Measurements from ENCODE around the gene POC1B. TPM values are rescaled to one million over a fixed set of nuclear protein-coding genes. Genes with fewer than 3 reads are reported as not detected.

POC1B gene
- 10 to 100 TPM; 17.6 to 35.2 (median 23.8) TPM for total RNA-seq

GRCh38 chr12:89525824-89526770 lies at the start of gene POC1B:
Gene POC1B (minus strand): TSS chr12:89526047. CDS start chr12:89525895, 152 bp downstream.
- Histone ChIP-seq H3K27me3 (no peaks in the 10 kb centered on the region), H3K27ac (peak within 1 kb of the TSS; percentile 59 to 95 (median 92)), H3K4me3 (peak within 1 kb of the TSS; percentile 62 to 98), H3K36me3 (no peaks in the 10 kb centered on the region), H3K9me3 (no peaks in the 10 kb centered on the region), H3K4me1 (peaks cover 0 to 61% (median 29%) of the 10 kb centered on the region in 3 donors)
- 3 to 9% methylated on average over 4 to 15 of the region's 39 CpGs for WGBS, 2 donors (ENCODE audit: low coverage in 1 of 2)
- TF ChIP-seq POLR2AphosphoS5 (IDR thresholded peaks at IDR 0.05), result peak; percentile 46
- no peak for TF ChIP-seq EP300 (IDR thresholded peaks at IDR 0.05)
- TF ChIP-seq CTCF (IDR thresholded peaks at IDR 0.05), result peak in 1 of 4 experiments; percentile 1
- TF ChIP-seq POLR2A (IDR thresholded peaks at IDR 0.05), result peak; percentile 24 to 39
- peak; percentile 74 for ATAC-seq

- WGBS, 2 donors (ENCODE audit: low coverage in 1 of 2), result 55 to 67% methylated on average over 1 of the region's 1 CpG
- H3K27ac ChIP-seq, result no peak overlapping the region
- no peaks in the 10 kb centered on the region for H3K27me3 ChIP-seq
- TF ChIP-seq EP300 (IDR thresholded peaks at IDR 0.05) (no peak), POLR2AphosphoS5 (IDR thresholded peaks at IDR 0.05) (no peak), POLR2A (IDR thresholded peaks at IDR 0.05) (no peak), CTCF (IDR thresholded peaks at IDR 0.05) (no peak)
- no peak overlapping the region for H3K4me3 ChIP-seq
- H3K9me3 ChIP-seq, result no peaks in the 10 kb centered on the region
- H3K4me1 ChIP-seq, result no peaks in the 10 kb centered on the region
- no peaks in the 10 kb centered on the region for H3K36me3 ChIP-seq
- no peak for ATAC-seq
Observed at GRCh38 chr12:89575374-89575773, 49.5 kb upstream of the POC1B start.

- no peak for ATAC-seq
- 19% methylated on average over 2 of the region's 2 CpGs; no CpG with 5 or more reads in 1 of the 2 donors for WGBS, 2 donors (ENCODE audit: low coverage in 1 of 2)
- H3K36me3 ChIP-seq, result no peaks in the 10 kb centered on the region
Observed at GRCh38 chr12:89574736-89575208, 48.9 kb upstream of the POC1B start.

GRCh38 chr12:89573051-89573810 lies 47.4 kb upstream of the POC1B start:
- Histone ChIP-seq H3K27ac (no peak overlapping the region), H3K27me3 (no peaks in the 10 kb centered on the region), H3K4me3 (no peak overlapping the region), H3K9me3 (no peaks in the 10 kb centered on the region), H3K4me1 (no peaks in the 10 kb centered on the region), H3K36me3 (no peaks in the 10 kb centered on the region)
- no peak for TF ChIP-seq CTCF (IDR thresholded peaks at IDR 0.05)
- no peak for TF ChIP-seq POLR2A (IDR thresholded peaks at IDR 0.05)
- no peak for TF ChIP-seq POLR2AphosphoS5 (IDR thresholded peaks at IDR 0.05)
- TF ChIP-seq EP300 (IDR thresholded peaks at IDR 0.05), result no peak
- WGBS, 2 donors (ENCODE audit: low coverage in 1 of 2), result 76 to 78% methylated on average over 5 of the region's 5 CpGs
- no peak for ATAC-seq

More at GRCh38 chr12:89574736-89575208, 48.9 kb upstream of the POC1B start:
- TF ChIP-seq POLR2A (IDR thresholded peaks at IDR 0.05), result no peak
- TF ChIP-seq CTCF (IDR thresholded peaks at IDR 0.05), result no peak
- TF ChIP-seq POLR2AphosphoS5 (IDR thresholded peaks at IDR 0.05), result no peak
- no peak for TF ChIP-seq EP300 (IDR thresholded peaks at IDR 0.05)
- no peaks in the 10 kb centered on the region for H3K27me3 ChIP-seq
- H3K4me3 ChIP-seq, result no peak overlapping the region
- no peaks in the 10 kb centered on the region for H3K9me3 ChIP-seq
- H3K4me1 ChIP-seq, result no peaks in the 10 kb centered on the region
- H3K27ac ChIP-seq, result no peak overlapping the region

All from gastroesophageal sphincter (tissue), 4 donors.